GM23248 (cell line): ENCODE results near the gene CACNG4. TPM values are rescaled to one million over a fixed set of nuclear protein-coding genes. Genes with fewer than 3 reads are reported as not detected.

Source experiments
- DNase-seq: peaks from one replicate; pipeline ENCODE4 v3.0.0-alpha.2; 2015
- H2AFZ ChIP-seq: fragments of 200-600 bp; sonication (generic); 2 replicates; pipeline ENCODE4 v1.6.1; 2016; ENCODE audit warnings: antibody characterized with exemption
- H3F3A ChIP-seq: fragments of 200-600 bp; sonication (generic); 2 replicates; pipeline ENCODE4 v1.6.1; 2016; ENCODE audit warnings: mild to moderate bottlenecking, antibody characterized with exemption, mixed run types; ENCODE audit not compliant: insufficient read depth
- H3K27ac ChIP-seq: fragments of 200-600 bp; sonication (generic); 2 replicates; pipeline ENCODE4 v1.5.1; 2016; ENCODE audit warnings: mild to moderate bottlenecking
- H3K27me3 ChIP-seq: fragments of 200-600 bp; sonication (generic); replicated peaks from 2 replicates; pipeline ENCODE4 v1.6.1; 2016; ENCODE audit warnings: mild to moderate bottlenecking; ENCODE audit not compliant: insufficient read depth
- H3K36me3 ChIP-seq: fragments of 200-600 bp; sonication (generic); 2 replicates; pipeline ENCODE4 v1.6.1; 2016; ENCODE audit warnings: low read depth, mild to moderate bottlenecking
- H3K4me1 ChIP-seq: fragments of 200-600 bp; sonication (generic); 2 replicates; pipeline ENCODE4 v1.6.1; 2016; ENCODE audit warnings: mild to moderate bottlenecking; ENCODE audit not compliant: insufficient read depth
- H3K4me2 ChIP-seq: fragments of 200-600 bp; sonication (generic); one replicate; pipeline ENCODE4 v1.6.1; 2016; ENCODE audit warnings: mild to moderate bottlenecking; ENCODE audit not compliant: unreplicated experiment
- H3K4me3 ChIP-seq: fragments of 200-600 bp; sonication (generic); 2 replicates; pipeline ENCODE4 v1.5.1; 2016; ENCODE audit warnings: mild to moderate bottlenecking
- H3K79me2 ChIP-seq: fragments of 200-600 bp; sonication (generic); 2 replicates; pipeline ENCODE4 v1.6.1; 2016; ENCODE audit warnings: mild to moderate bottlenecking; ENCODE audit not compliant: insufficient read depth
- H3K9ac ChIP-seq: fragments of 200-600 bp; sonication (generic); 2 replicates; pipeline ENCODE4 v1.6.1; 2016; ENCODE audit warnings: mild to moderate bottlenecking
- H3K9me2 ChIP-seq: fragments of 200-600 bp; sonication (generic); 2 replicates; pipeline ENCODE4 v1.6.1; 2016; ENCODE audit warnings: mixed run types, mild to moderate bottlenecking, moderate library complexity; ENCODE audit not compliant: insufficient read depth
- H3K9me3 ChIP-seq: fragments of 200-600 bp; sonication (generic); one replicate; pipeline ENCODE4 v1.6.1; 2017; ENCODE audit warnings: low read depth
- H4K20me1 ChIP-seq: fragments of 200-600 bp; sonication (generic); 2 replicates; pipeline ENCODE4 v1.6.0; 2016; ENCODE audit not compliant: insufficient read depth
- EZH2 ChIP-seq: fragments of 200-600 bp; sonication (generic); IDR thresholded peaks from 2 replicates; pipeline ENCODE4 v1.6.1; 2018; ENCODE audit warnings: antibody characterized with exemption, mild to moderate bottlenecking; ENCODE audit not compliant: insufficient read depth, poor library complexity, severe bottlenecking
- EZH2phosphoT487 ChIP-seq: fragments of 200-600 bp; sonication (generic); IDR thresholded peaks from 2 replicates; pipeline ENCODE4 v1.6.1; 2018; ENCODE audit warnings: antibody characterized with exemption, moderate library complexity, mild to moderate bottlenecking, low read depth; ENCODE audit not compliant: insufficient read depth
- WGBS, 2 experiments: methylation state at CpG; one replicate each; pipeline ENCODE4 v1.1.6; 2015 to 2017; ENCODE audit warnings: low lambda C conversion rate in 2 of 2, low coverage in 1 of 2; ENCODE audit errors: missing lambda C conversion rate in 2 of 2; 5-methylcytosine and 5-hydroxymethylcytosine counted together
- in situ Hi-C: fragments of 300-500 bp; cut with MboI; formaldehyde crosslinking; loops from 2 replicates; pipeline ENCODE4 v1.15.0; 2020
- polyA plus RNA-seq: library from polyadenylated mRNA; unstranded; fragments of >200 nt; fragmentation: Nextera tagmentation; extraction: Ambion mirVana; gene quantifications from 2 replicates; pipeline ENCODE4 v1.2.1, GENCODE V29; 2016
- total RNA-seq: library from RNA; depleted of rRNA; stranded (reverse); fragments of >200 nt; shearing (Covaris generic); gene quantifications from 2 replicates; pipeline ENCODE4 v1.2.3, GENCODE V29; 2014

CACNG4 gene
- total and polyA plus RNA-seq, 2 experiments from 2014 or later: not detected

DNA sequence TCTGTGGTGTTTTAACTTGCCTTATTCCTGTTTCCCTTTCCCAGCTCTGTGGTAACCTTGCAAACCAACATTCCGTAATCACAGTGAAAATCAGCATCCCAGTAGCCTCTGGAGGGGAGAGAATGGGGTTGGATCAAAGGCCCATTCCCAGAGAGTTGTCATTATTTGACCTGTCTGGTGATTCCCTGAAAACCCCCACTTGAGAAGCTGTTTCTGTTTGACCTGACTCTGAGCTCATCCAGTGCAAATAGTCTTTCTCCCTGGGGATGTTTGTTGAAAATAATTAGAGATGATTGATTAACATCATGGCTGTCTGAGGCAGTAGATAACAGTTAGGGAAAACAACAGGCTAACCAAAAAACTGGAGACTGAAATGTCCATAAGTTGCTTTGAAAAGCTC is 82.9 kb downstream of the CACNG4 start:
- H4K20me1 ChIP-seq: no peaks in the 10 kb centered on the region
- H3K9me3 ChIP-seq: peaks cover 5% of the 10 kb centered on the region
- H3K27me3 ChIP-seq: peaks cover 14% of the 10 kb centered on the region
- H3K4me1 ChIP-seq: no peaks in the 10 kb centered on the region
- H3K27ac ChIP-seq: no peak overlapping the region
- TF ChIP-seq EZH2phosphoT487: no peak
- no peak for TF ChIP-seq EZH2
- H3K9ac ChIP-seq: no peak overlapping the region
- no peak overlapping the region for H3K4me3 ChIP-seq
- H3K9me2 ChIP-seq: no peaks in the 10 kb centered on the region
- DNase-seq: no peak
- no peaks in the 10 kb centered on the region for H3K79me2 ChIP-seq
- H3K36me3 ChIP-seq: no peaks in the 10 kb centered on the region
- in situ Hi-C loops: no loop called here
- 6 to 30% methylated on average over 1 of the region's 1 CpG for WGBS, 2 experiments
- H2AFZ ChIP-seq: no peak overlapping the region
- H3K4me2 ChIP-seq: no peak overlapping the region
- no peaks in the 10 kb centered on the region for H3F3A ChIP-seq

- H3K27ac ChIP-seq: no peak overlapping the region
- TF ChIP-seq EZH2phosphoT487 (no peak), EZH2 (no peak)
- in situ Hi-C loops: no loop called here
- H3F3A ChIP-seq: no peaks in the 10 kb centered on the region
- H2AFZ ChIP-seq: no peak overlapping the region
- no peak for DNase-seq
- H3K79me2 ChIP-seq: no peaks in the 10 kb centered on the region
- H3K27me3 ChIP-seq: peaks cover 3% of the 10 kb centered on the region; the same call in 1 of the 2 replicates
- no peaks in the 10 kb centered on the region for H4K20me1 ChIP-seq
- no peaks in the 10 kb centered on the region for H3K36me3 ChIP-seq
- H3K9me2 ChIP-seq: no peaks in the 10 kb centered on the region
- H3K9me3 ChIP-seq: peaks cover 5% of the 10 kb centered on the region
- no peaks in the 10 kb centered on the region for H3K4me1 ChIP-seq
- H3K9ac ChIP-seq: no peak overlapping the region
- WGBS, 2 experiments: 17 to 19% methylated on average over 5 of the region's 5 CpGs
- no peak overlapping the region for H3K4me3 ChIP-seq
- H3K4me2 ChIP-seq: no peak overlapping the region
Measured at GRCh38 chr17:67049025-67049739, 84.7 kb downstream of the CACNG4 start.

DNA sequence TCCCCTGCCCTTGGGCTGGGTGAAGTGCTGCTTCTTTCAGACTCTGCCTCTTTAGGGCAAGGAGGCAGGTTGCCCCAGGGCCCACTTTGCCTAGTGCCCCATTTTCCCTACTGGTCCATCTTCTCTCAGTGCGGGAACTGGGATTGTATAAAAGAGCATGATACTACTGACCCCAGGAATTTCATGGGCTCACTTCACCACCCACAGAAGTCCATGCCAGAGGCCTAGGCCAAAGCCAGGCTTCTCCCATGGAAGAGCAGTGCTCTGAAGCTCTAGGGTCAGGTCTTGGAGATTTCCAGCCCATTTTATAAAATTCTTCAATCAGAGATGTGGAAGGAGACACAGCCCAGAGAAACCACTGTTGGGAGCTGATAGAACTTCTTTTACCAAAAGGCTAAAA is 85.6 kb downstream of the CACNG4 start:
- Histone ChIP-seq H3K4me1 (no peaks in the 10 kb centered on the region), H3K27ac (no peak overlapping the region), H3K9me2 (no peaks in the 10 kb centered on the region), H2AFZ (no peak overlapping the region), H3K9me3 (peaks cover 5% of the 10 kb centered on the region), H4K20me1 (no peaks in the 10 kb centered on the region), H3K27me3 (peaks cover 3% of the 10 kb centered on the region; the same call in 1 of the 2 replicates), H3K9ac (no peak overlapping the region), H3F3A (no peaks in the 10 kb centered on the region), H3K4me2 (no peak overlapping the region), H3K4me3 (no peak overlapping the region), H3K36me3 (no peaks in the 10 kb centered on the region), H3K79me2 (no peaks in the 10 kb centered on the region)
- 28 to 36% methylated on average over 1 of the region's 1 CpG for WGBS, 2 experiments
- in situ Hi-C loops: no loop called here
- DNase-seq: no peak
- TF ChIP-seq EZH2phosphoT487 (no peak), EZH2 (no peak)

GRCh38 chr17:67050471-67051154 is 86.1 kb downstream of the CACNG4 start:
- Histone ChIP-seq H4K20me1 (no peaks in the 10 kb centered on the region), H3K4me1 (no peaks in the 10 kb centered on the region), H3K79me2 (no peaks in the 10 kb centered on the region), H3K27ac (no peak overlapping the region), H3K9me2 (no peaks in the 10 kb centered on the region), H3K4me3 (no peak overlapping the region), H2AFZ (no peak overlapping the region), H3K9ac (no peak overlapping the region), H3K27me3 (peaks cover 3% of the 10 kb centered on the region; the same call in 1 of the 2 replicates), H3K4me2 (no peak overlapping the region), H3K36me3 (no peaks in the 10 kb centered on the region), H3F3A (no peaks in the 10 kb centered on the region), H3K9me3 (peaks cover 5% of the 10 kb centered on the region)
- no peak for TF ChIP-seq EZH2phosphoT487
- TF ChIP-seq EZH2: no peak
- 54 to 68% methylated on average over 6 of the region's 6 CpGs for whole genome bisulfite sequencing, 2 experiments
- DNase-seq: no peak
- in situ Hi-C loops: no loop called here
